ENCODE results near the gene CENPX. TPM values are rescaled to one million over a fixed set of nuclear protein-coding genes. Genes with fewer than 3 reads are reported as not detected.

Gene CENPX
- total and polyA plus RNA-seq, 8 donors, result 14.0 to 62.4 (median 19.8) TPM

GRCh38 chr17:82049521-82049971, 26.9 kb upstream of the CENPX start:
- DNase-seq, result peak in 3 of 6 donors; percentile 16 to 72 (median 39)
- FAIRE-seq, result no peak
- WGBS, 2 donors, result 92 to 97% methylated on average over 16 of the region's 16 CpGs

GRCh38 chr17:82049106-82049505, 26.4 kb upstream of the CENPX start:
- H3K4me3 ChIP-seq, result no peak overlapping the region
- H3K27ac ChIP-seq, result no peak overlapping the region
- no peaks in the 10 kb centered on the region for H3K36me3 ChIP-seq
- H3K4me1 ChIP-seq, result peaks cover 0 to 11% (median 0%) of the 10 kb centered on the region in 3 donors
- no peak for ATAC-seq
- H3K9me3 ChIP-seq, result no peaks in the 10 kb centered on the region
- no peak for TF ChIP-seq CTCF (IDR thresholded peaks at IDR 0.05)
- FAIRE-seq, result no peak
- no peaks in the 10 kb centered on the region for H3K27me3 ChIP-seq
- 90 to 95% methylated on average over 8 of the region's 8 CpGs for WGBS, 2 donors
- intact Hi-C loops (cut with DNase I), result no loop called here
- DNase-seq, result no peak

More at GRCh38 chr17:82049521-82049971, 26.9 kb upstream of the CENPX start:
- H3K9me3 ChIP-seq, result no peaks in the 10 kb centered on the region
- no peak overlapping the region for H3K4me3 ChIP-seq
- H3K4me1 ChIP-seq, result peaks cover 0 to 11% (median 0%) of the 10 kb centered on the region in 3 donors
- no peak for TF ChIP-seq CTCF (IDR thresholded peaks at IDR 0.05)
- H3K36me3 ChIP-seq, result no peaks in the 10 kb centered on the region
- no peaks in the 10 kb centered on the region for H3K27me3 ChIP-seq
- intact Hi-C loops (cut with DNase I), result no loop called here
- no peak overlapping the region for H3K27ac ChIP-seq
- ATAC-seq, result no peak

DNA sequence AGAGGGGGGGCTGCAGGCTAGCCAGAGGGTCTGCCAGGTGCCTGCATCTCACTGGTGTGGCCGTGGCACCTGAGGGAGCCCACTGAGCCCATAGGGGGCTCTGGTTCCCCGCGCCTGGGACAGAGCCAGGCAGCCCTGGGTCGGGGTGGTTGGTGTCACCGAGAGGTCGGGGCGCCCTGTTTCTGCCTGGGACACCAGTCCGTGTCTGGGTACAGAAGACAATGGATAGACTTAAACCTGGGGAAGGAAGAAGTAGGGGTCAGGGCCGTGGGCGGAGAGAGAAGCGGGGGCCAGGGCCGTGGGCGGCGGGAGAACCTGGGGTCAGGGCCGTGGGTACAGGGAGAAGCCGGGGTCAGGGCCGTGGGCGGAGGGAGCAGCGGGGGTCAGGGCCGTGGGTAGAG, 25.9 kb upstream of the CENPX start:
- no peak for FAIRE-seq
- no peak for ATAC-seq
- intact Hi-C loops (cut with DNase I), result no loop called here
- no peaks in the 10 kb centered on the region for H3K27me3 ChIP-seq
- peaks cover 0 to 11% (median 0%) of the 10 kb centered on the region in 3 donors for H3K4me1 ChIP-seq
- H3K9me3 ChIP-seq, result no peaks in the 10 kb centered on the region
- H3K27ac ChIP-seq, result no peak overlapping the region
- TF ChIP-seq CTCF (IDR thresholded peaks at IDR 0.05), result no peak
- 89 to 90% methylated on average over 20 of the region's 20 CpGs for WGBS, 2 donors
- no peaks in the 10 kb centered on the region for H3K36me3 ChIP-seq
- DNase-seq, result peak in 2 of 6 donors; percentile 31 to 74
- H3K4me3 ChIP-seq, result no peak overlapping the region

- ATAC-seq (no peak), DNase-seq (peak in 1 of 6 donors; percentile 70), FAIRE-seq (no peak)
- 87 to 89% methylated on average over 25 of the region's 25 CpGs for WGBS, 2 donors
- no peaks in the 10 kb centered on the region for H3K27me3 ChIP-seq
- H3K27ac ChIP-seq, result no peak overlapping the region
- no peaks in the 10 kb centered on the region for H3K9me3 ChIP-seq
- no peaks in the 10 kb centered on the region for H3K36me3 ChIP-seq
- TF ChIP-seq CTCF (IDR thresholded peaks at IDR 0.05), result no peak
- H3K4me1 ChIP-seq, result peaks cover 0 to 9% (median 0%) of the 10 kb centered on the region in 3 donors
- intact Hi-C loops (cut with DNase I), result no loop called here
- H3K4me3 ChIP-seq, result no peak overlapping the region
These were observed 25.4 kb upstream of the CENPX start for GRCh38 chr17:82047914-82048570.

- intact Hi-C loops (cut with DNase I), result no loop called here
- H3K27me3 ChIP-seq, result no peaks in the 10 kb centered on the region
- 88% methylated on average over 24 of the region's 24 CpGs for WGBS, 2 donors
- H3K4me3 ChIP-seq, result no peak overlapping the region
- H3K36me3 ChIP-seq, result no peaks in the 10 kb centered on the region
- H3K4me1 ChIP-seq, result peaks cover 0 to 4% (median 0%) of the 10 kb centered on the region in 3 donors
- no peaks in the 10 kb centered on the region for H3K9me3 ChIP-seq
- DNase-seq, result peak in 1 of 6 donors; percentile 44
- H3K27ac ChIP-seq, result no peak overlapping the region
- FAIRE-seq, result no peak
- ATAC-seq, result no peak
- no peak for TF ChIP-seq CTCF (IDR thresholded peaks at IDR 0.05)
These were observed 24.7 kb upstream of the CENPX start for GRCh38 chr17:82047379-82047778.
